Measurements from ENCODE around the gene MYO5A.
"Not testable (repeated sequence)": the region's sequence is repeated elsewhere in the genome, so short reads cannot be mapped to it uniquely, and the experiment has no call there.

The MYO5A gene

DNA sequence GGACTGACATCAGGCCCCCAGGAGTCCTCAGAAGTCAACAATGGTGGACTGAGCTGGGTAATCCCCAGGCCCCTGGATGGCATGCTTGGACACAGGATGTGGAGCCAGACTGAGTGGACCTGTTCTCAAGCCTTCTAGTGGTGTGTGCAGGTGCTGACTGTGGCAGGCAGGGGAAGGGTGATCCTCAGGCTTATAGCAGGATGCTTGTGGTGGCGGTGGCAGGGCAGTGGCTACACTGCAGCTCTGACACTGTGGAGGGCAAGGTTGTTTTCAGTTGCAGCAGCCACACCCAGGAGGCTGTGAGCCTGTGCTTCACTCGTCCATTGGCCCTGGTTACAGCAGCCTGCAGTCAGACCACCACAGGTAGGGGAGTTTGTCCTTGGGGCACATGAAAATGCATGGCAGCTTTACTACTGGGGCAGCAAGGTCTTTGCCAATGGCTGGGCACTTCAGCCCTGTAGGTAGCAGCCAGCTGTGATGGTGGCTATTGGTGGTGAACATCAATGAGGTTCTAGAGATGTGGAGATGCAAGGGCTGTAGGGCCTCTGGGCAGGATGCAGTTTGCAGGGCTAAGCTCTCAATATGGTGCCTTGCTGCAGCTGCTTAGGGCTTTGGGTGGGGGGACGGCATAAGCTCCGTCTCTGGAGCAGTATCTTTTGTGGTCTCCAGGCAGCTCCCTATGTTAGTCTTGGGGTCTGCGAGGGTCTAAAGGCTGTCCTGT, 17.5 kb upstream of the MYO5A start:
- no peak for DNase-seq (ENCODE audit: low read depth in 1 of 2, low spot score in 1 of 2)

DNA sequence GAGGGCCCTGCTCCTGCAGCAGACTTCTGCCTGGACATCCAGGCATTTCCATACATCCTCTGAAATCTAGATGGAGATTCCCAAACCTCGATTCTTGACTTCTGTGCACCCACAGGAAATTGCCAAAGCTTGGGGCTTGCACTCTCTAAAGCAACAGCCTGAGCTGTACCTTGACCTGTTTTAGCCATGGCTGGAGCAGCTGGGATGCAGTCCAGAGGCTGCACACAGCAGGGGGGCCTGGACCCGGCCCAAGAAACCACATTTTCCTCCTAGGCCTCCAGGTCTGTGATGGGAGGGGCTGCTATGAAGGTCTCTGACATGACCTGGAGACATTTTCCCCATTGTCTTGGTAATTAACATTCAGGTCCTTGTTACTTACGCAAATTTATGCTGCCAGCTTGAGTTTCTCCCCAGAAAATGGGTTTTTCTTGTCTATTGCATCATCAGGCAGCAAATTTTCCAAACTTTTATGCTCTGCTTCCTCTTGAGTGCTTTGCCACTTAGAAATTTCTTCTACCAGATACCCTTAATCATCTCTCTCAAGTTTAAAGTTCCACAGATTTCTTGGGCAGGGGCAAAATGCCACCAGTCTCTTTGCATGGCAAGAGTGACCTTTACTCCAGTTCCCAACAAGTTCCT, 11.8 kb upstream of the MYO5A start:
- no peak for DNase-seq (ENCODE audit: low read depth in 1 of 2, low spot score in 1 of 2)

GRCh38 chr15:52537459-52537858, 8.8 kb upstream of the MYO5A start:
- no peak for DNase-seq (ENCODE audit: low read depth in 1 of 2, low spot score in 1 of 2)

GRCh38 chr15:52532427-52532826, 3.7 kb upstream of the MYO5A start:
- DNase-seq (ENCODE audit: low read depth in 1 of 2, low spot score in 1 of 2) = no peak

GRCh38 chr15:52529940-52530339, 1.3 kb upstream of the MYO5A start:
- no peak for DNase-seq (ENCODE audit: low read depth in 1 of 2, low spot score in 1 of 2)

DNA sequence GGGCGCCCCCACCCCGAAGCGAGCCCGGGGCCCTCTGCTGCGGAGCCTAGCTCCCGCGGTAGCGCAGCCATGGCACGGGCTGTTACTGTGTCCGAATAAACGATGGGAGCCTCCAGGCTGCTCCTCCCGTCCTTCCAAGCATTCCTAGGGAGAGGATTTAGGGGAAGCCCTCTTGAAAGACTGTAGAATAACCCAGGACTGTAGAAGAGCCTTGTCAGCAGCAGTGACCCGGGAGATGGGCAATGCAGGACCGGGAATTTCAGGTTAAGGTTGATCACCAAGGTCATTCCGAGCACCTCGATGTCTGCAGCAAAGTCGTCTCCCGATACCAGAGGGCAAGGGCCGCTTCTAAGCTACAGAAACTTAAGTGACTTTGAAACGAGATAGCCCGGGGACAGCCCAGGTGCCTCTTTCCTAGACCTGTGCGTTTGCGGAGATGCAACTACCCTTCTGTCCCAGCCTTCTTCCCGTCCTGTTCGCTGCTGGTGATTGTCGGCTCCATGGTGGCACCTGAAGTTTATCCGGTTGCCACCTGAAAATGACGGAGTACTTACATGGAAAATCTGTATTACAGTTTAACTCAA, 753 bp upstream of the MYO5A start:
- DNase-seq (ENCODE audit: low read depth in 1 of 2, low spot score in 1 of 2) = peak in 1 of 2 donors; percentile 3

- peak in 1 of 2 donors; percentile 35 for DNase-seq (ENCODE audit: low read depth in 1 of 2, low spot score in 1 of 2)
Observed at GRCh38 chr15:52527911-52528563, 643 bp downstream of the MYO5A start.

GRCh38 chr15:52527196-52527910, 1.3 kb downstream of the MYO5A start:
- DNase-seq (ENCODE audit: low read depth in 1 of 2, low spot score in 1 of 2) = no peak

DNA sequence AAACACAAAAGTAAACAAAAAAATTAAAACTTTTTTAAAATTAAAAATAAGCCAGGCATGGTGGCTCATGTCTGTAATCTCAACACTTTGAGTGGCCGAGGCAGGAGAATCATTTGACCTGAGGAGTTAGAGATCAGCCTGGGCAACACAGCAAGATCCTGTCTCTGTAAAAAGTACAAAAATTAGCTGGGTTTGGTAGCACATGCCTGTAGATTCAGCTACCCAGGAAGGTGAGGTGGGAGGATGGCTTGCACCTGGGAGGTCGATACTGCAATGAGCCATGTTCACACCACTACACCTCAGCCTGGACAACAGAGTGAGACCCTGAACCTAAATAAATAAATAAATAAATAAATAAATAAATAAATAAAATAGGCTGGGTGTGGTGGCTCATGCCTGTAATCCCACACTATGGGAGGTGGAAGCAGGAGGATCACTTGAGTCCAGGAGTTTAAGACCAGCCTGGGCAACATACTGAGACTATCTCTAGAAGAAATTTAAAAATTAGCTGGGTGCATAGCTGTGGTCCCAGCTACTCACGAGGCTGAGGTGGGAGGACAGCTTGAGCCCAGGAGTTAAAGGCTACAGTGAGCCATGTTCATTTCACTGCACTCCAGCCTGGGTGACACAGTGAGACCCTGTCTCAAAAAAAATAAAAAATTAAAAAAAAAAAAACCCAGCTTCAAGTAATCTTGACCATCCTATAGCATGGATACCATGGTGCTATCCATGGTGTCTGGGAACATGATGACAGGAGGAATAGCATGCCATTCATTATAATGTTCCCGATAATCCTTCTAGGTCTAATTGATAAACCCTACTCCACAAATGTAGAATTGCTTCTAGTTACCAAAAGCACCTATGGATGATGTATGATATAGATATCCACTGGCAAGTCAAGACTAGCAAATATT, 4.2 kb downstream of the MYO5A start:
- no peak for DNase-seq (ENCODE audit: low read depth in 1 of 2, low spot score in 1 of 2)

DNA sequence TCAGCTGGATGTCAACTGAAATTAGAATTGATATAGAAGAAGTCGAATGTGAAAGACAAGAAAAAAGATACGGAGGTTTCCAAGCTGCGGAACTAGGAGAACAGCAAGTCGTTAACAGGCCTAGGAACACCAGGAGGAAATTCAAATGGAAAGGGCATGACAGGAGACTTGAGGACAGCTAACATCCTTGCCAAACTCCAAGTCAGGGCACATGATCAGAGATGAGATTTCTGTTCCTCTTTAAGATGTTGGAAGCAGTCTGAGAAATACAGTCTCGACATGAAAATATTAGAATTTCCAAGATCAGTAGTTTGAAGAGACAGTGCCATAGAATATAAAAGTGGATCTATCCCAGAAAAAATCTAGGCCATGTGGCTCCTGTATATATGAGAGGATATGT, 5.0 kb downstream of the MYO5A start:
- no peak for DNase-seq (ENCODE audit: low read depth in 1 of 2, low spot score in 1 of 2)

GRCh38 chr15:52523192-52523591, 5.5 kb downstream of the MYO5A start:
- no peak for DNase-seq (ENCODE audit: low read depth in 1 of 2, low spot score in 1 of 2)

GRCh38 chr15:52521682-52522081, 7.0 kb downstream of the MYO5A start:
- no peak for DNase-seq (ENCODE audit: low read depth in 1 of 2, low spot score in 1 of 2)

DNA sequence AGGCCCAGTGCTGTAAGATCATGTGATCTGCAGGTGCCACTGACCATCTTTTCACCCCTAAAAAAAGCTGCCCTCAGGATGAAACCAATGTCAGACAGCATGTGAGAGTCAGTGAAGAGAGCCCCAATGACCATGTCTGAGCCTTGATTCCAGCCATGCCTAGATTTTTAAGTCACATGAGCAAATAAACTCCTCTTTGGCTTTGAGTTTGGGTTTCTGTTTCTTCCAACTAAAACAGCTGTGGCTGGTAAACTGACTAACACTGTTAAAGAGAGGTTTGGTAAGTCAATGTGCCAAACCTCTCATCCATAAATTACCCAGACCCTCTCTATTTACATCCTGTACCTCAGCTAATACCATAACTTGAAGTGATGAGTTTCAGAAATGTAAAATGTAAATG, 8.3 kb downstream of the MYO5A start:
- no peak for DNase-seq (ENCODE audit: low read depth in 1 of 2, low spot score in 1 of 2)

- no peak for DNase-seq (ENCODE audit: low read depth in 1 of 2, low spot score in 1 of 2)
Observed at GRCh38 chr15:52518487-52519371, 10.0 kb downstream of the MYO5A start.

DNA sequence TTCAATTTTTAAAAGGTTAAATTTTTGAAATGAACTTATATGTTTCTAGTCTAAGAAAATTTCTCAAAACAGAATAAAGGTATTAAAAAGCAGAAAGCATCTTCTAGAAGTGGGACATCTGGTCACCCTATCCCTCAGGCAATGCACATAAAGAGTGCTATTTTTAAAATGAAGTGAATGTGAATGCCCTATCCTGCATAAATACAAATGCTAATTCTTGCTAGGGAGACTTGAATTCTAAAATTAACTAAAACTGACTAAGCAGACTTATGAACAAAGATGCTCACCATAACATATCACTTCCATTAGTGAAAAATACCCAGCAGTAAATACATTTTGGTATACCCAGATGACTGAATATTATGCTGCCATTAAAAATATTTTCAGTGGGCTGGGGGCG, 11.7 kb downstream of the MYO5A start:
- DNase-seq (ENCODE audit: low read depth in 1 of 2, low spot score in 1 of 2) = no peak

- DNase-seq (ENCODE audit: low read depth in 1 of 2, low spot score in 1 of 2) = no peak
Observed at GRCh38 chr15:52515343-52515742, 13.3 kb downstream of the MYO5A start.

GRCh38 chr15:52514482-52514881, 14.2 kb downstream of the MYO5A start:
- DNase-seq (ENCODE audit: low read depth in 1 of 2, low spot score in 1 of 2) = no peak

DNA sequence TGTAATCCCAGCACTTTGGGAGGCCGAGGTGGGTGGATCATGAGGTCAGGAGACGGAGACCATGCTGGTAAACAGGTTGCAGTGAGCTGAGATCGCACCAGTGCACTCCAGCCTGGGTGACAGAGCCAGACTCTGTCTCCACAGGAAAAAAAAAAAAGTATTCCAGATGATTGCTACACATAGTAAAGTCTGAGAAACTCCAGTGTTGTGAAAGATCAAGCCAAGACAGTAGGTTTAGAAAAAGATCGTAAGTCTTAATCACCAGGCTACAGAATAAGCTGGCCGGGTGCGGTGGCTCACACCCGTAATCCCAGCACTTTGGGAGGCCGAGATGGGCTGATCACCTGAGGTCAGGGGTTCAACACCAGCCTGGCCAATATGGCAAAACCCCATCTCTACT, 15.8 kb downstream of the MYO5A start:
- not testable (repeated sequence) for DNase-seq (ENCODE audit: low read depth in 1 of 2, low spot score in 1 of 2)

DNA sequence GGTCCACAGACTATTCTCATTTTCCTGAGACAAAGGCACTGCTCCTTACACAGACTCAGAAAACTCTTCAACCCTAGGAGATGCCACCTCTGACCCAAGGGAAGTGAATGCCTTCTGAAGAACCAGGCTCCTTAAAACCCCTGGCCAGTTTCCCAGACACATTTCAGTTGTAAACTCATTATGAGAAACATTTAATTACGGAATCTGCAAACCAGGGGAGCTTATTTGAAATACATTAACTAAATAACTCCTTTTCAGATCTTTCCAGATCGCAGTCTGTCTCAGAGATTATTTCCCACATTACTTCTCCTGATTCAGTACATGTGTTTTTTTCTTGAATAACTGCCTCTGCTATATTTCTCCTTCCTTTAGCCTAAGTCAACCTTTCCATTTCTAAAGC, 17.6 kb downstream of the MYO5A start:
- no peak for DNase-seq (ENCODE audit: low read depth in 1 of 2, low spot score in 1 of 2)

Data from stimulated activated CD4-positive, alpha-beta T cell treated with anti-CD3 and anti-CD28 coated beads, Interleukin-15, amount 100 ng/mL, for 1 hour (primary cell).